SK-N-MC (cell line): ENCODE results near the gene NPHP3.

Source experiments
- EZH2 ChIP-seq: fragments of 200-600 bp; sonication (generic); IDR thresholded peaks from one replicate; pipeline ENCODE4 v1.6.1; 2017; ENCODE audit warnings: antibody characterized with exemption
- FOXP2 ChIP-seq: optimal IDR thresholded peaks from 2 replicates; pipeline ENCODE3; 2011; ENCODE audit warnings: mild to moderate bottlenecking, moderate library complexity; ENCODE audit not compliant: insufficient read depth; ENCODE audit errors: extremely low read length, control extremely low read depth
- POLR2AphosphoS5 ChIP-seq: IDR thresholded peaks from 2 replicates; pipeline ENCODE4 v1.6.1; 2012; ENCODE audit warnings: mild to moderate bottlenecking, low read depth, low read length, borderline replicate concordance

DNA sequence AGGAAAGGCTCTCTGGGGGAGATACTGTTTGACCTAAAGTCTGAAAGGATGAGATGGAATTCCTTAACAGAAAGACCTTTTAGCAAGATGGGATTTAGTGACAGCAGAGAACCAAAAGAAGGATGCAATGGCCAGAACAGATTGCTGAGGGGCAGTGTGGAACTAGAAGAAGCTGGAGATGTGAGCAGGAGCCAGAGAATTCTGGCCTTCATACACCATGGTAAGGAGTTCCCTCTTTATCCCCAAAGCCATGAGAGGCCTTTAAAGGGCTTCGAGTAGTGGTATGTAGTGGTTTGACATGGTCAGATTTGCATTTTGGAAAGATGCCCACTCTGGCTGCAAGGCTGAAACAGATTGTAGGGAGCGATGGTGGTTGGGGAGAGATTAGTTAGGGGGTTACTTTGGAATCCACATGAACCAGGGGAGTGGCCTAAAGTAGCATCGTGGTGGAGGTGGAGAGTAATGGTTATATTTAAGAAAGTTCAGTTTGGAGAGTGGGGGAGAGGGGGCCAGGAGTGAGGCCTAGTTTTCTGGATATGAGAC is 34.0 kb upstream of the NPHP3 start:
- TF ChIP-seq POLR2AphosphoS5 (no peak), EZH2 (no peak), FOXP2 (no peak)
